Adrenal gland (tissue), 5 donors: ENCODE measurements around the gene PSD.

Experiments used
- CTCF ChIP-seq, 6 experiments: fragments of 450-650 bp in 4 of 6; fragments of 200-600 bp in 2 of 6; sonication (generic) in 1 of 6; IDR thresholded peaks; 1 replicate in 5 of 6; 2 replicates in 1 of 6; pipeline versions ENCODE4 v1.5.1 to v1.8.0; 2016 to 2021; ENCODE audit warnings: antibody characterized with exemption in 6 of 6, mild to moderate bottlenecking in 2 of 6, moderate library complexity in 1 of 6
- POLR2A ChIP-seq, 2 donors: fragments of 450-650 bp; IDR thresholded peaks; one replicate each; pipeline ENCODE4 v1.6.1; 2017; ENCODE audit warnings: antibody characterized with exemption in 2 of 2, mild to moderate bottlenecking in 2 of 2, moderate library complexity in 1 of 2
- donor health status: DM: no; HTN: no; CAD: no.

- no peak for TF ChIP-seq POLR2A (IDR thresholded peaks at IDR 0.05)
- TF ChIP-seq CTCF (IDR thresholded peaks at IDR 0.05), result no peak
Observed at GRCh38 chr10:102424145-102424544, 5.6 kb upstream of the PSD start.
